Stimulated activated CD4-positive, alpha-beta T cell treated with anti-CD3 and anti-CD28 coated beads, Interleukin-12 subunit alpha, Interleukin-12 subunit beta, amount 100 ng/mL, for 48 hours (primary cell): ENCODE results near the gene NT5C1B.

Experiments used
- DNase-seq, 3 donors: peaks; one replicate each; pipeline ENCODE4 v3.0.0-alpha.2; 2020; ENCODE audit warnings: low read depth in 2 of 3, low spot score in 1 of 3

NT5C1B gene

GRCh38 chr2:18517386-18517785 lies 72.0 kb downstream of the NT5C1B start:
- DNase-seq: no peak

DNA sequence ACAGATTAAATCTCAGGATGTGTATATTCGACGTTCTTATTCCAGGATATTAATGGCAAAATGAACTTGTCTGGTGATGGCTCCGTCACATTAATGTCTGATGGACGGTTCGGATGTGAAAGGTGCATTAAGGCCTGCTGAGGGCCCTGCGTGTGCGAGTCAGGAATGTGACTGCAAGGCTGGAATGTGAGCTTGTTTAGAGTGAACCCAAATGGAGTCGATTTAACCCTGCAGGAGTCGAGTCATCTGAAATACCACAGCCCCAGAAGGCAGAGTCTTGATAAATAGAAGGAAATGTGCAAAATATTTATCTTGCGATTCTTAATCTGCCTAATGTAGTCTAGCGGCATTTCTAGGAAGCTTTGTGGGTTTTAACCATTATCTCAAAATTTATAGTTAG lies 73.3 kb downstream of the NT5C1B start:
- no peak for DNase-seq

GRCh38 chr2:18514526-18515461 lies 74.6 kb downstream of the NT5C1B start:
- DNase-seq: no peak
